ENCODE measurements around the gene CHST11.

CHST11 gene

DNA sequence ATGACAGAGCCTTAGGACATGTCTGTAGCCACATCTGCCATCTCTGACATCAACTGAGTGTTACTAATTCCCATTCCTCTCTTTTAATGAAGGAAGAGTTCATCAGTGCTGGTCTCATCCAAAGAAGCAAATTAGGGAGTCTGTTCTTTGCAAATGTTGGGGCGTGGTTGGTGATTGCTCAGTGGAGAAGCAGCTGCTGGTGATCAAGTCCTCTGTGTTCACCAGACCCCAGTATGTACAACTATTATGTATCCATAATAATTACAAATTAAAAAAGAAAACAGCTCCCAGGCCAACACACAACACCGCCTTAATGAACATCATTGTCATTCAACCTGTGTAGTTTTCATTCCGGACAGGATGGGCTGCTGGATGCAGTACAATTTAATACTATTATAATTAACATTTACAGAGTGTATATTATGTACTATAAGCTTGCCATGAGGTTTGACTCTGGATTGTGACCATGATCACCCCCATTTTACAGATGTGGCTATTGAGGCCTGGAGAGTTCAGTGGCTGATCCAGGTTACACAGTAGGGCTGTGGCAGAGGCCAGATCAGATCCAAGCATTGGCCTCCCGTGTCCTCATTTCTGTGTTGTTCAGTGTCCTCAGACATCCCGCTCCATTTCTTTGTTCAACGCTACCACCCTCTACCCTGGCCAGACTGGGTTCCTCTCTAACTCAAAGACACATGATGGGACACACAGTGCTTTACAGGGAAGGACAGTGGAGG is 179.0 kb downstream of the CHST11 start:
- no peak for DNase-seq

GRCh38 chr12:104636496-104636895 is 179.7 kb downstream of the CHST11 start:
- no peak for DNase-seq

- no peak for DNase-seq
These were observed 180.9 kb downstream of the CHST11 start for GRCh38 chr12:104637604-104638003.

DNA sequence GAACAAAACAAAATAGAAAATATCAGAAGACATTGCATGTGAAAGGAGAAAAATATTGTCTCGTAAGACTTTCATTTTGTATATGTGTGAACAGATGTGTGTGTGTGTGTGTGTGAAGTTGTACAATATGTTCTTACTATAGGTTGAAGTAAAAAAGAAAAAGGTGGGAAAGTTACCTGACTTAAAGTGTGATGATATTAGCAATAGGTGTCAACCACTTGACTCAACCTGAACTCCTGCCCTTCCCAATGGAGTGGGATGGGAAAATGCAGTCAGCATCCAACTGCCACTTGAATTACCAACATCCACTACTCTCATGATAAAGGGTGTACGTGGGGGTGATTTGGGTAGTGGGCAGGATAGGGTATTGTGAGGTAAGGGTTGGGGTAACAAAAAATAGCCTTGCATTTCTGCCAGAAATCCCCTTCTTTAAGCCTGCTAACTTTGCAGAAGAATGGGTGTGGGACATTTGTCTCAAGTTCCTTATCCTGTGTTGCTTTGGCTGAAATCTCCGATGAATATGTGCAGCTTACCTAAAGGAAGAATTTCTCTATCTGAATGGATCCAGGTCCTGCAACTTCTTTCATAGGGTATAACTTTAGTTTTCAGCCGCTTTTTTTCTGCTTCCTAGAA is 181.6 kb downstream of the CHST11 start:
- no peak for DNase-seq

- DNase-seq = no peak
These were observed 182.1 kb downstream of the CHST11 start for GRCh38 chr12:104638851-104639240.

DNA sequence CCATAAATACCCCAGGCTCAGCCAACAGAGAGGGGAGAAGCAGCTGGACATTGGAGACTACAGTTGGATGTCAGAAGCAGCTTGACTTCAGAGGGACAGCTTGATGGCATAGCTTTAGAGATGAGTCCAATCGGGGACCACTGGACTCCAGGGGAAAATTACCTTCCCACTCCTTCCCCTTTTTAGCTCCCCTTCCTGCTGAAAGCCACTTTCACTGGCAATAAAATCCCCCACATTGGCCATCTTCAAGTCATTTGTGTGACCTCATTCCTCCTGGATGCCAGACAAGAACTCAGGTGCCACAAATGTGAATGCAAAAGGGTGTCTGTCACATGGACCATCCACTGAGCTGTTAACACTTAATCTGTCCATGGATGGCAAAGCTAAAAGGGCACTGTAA is 184.2 kb downstream of the CHST11 start:
- no peak for DNase-seq

GRCh38 chr12:104641862-104642261 is 185.1 kb downstream of the CHST11 start:
- DNase-seq = no peak

DNA sequence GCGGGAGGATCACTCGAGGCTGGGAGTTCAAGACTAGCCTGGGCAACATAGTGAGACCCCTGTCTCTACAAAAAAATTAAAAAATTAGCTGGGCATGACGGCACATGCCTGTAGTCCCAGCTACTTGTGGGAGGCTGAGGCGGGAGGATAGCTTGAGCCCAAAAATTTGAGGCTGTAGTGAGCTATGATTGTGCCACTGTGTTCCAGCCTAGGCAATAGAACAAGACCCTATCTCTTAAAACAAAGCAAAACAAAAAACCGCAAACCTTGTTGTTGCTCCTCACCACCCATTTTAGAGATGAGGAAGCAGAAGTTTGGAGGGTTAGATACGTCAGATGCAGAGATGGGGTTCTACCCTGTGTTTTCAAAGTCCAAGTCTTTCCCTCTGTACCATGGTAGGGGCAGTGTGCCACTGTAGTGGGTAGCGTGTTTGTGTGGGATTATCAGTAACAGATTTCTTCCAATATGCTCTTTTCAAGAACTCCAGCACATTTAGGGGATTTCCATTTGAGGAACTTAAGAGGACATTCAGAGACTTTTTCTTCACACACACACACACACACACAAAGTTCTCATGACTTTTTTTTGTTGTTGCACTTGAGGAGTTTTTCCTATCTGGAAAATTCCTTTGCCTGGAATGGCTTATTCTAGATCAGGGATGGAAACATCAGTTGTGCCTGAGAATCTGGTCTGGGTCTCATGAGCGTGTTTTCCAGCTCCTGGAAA is 186.5 kb downstream of the CHST11 start:
- no peak for DNase-seq

DNA sequence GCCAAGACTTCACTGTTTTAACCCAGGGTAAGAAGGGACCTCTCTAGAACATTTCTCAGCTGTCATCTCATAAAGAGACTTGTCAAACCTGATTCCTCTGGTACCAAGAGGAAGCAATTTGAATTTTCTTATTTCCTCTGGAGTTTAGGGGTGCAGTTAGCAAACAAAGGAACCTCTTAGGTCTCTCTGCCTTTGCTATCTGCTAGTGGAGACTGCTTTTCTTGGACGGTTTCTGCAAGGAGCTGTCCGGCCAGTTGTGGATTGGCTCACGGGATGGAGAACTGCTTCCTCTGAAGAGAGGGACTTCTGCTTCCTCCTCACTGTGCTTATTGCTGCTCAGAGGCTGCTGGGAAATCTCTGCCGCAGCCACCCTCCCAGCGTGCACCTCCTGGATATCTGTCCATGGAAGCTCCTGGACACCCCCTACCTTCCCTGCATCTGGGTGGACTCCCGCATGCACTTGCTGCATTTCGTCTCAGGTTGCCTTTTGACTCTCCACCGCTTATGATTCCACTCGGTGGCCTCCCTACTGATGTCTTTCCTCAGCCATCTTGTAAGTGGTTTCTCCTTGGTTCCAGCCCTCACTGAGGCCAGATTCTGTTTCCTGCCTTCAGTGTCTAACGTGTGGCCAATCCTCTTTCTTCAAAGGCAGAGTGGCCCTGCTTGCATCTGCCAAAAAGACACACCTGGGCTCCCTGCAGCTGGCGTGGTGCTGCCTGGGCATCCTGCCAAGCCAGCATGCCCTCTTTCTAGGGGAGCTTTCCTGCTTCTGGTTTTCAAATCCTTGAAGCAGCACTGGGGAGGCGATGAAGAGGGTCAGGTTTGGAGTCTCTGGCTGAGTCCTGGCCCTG is 187.3 kb downstream of the CHST11 start:
- peak; percentile 83 to 89 for DNase-seq

GRCh38 chr12:104648756-104649155 is 192.0 kb downstream of the CHST11 start:
- DNase-seq = no peak

GRCh38 chr12:104649217-104649824 is 192.6 kb downstream of the CHST11 start:
- DNase-seq = no peak

DNA sequence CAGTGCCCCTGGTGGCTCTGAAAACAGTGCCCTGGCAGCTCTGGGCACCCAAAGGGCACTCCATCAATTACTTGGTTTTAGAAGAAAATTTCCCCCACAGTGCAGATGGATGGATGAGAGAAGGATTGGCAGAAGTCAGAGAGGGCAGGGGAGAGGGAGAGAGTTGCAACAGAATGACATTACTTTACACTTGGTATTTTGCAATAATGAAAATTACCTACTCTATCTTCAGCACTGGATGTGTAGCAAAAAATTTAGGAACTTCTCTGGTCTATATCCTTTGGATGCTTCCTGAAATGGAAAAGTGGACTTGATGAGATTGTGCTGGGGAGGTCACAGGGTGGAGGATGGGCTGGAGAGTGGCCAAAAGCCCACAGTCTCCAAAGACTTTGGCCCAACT is 193.2 kb downstream of the CHST11 start:
- DNase-seq = no peak

GRCh38 chr12:104650541-104650940 is 193.8 kb downstream of the CHST11 start:
- no peak for DNase-seq

- DNase-seq = no peak
These were observed 195.1 kb downstream of the CHST11 start for GRCh38 chr12:104651811-104652210.

- DNase-seq = no peak
These were observed 195.6 kb downstream of the CHST11 start for GRCh38 chr12:104652358-104652757.

DNA sequence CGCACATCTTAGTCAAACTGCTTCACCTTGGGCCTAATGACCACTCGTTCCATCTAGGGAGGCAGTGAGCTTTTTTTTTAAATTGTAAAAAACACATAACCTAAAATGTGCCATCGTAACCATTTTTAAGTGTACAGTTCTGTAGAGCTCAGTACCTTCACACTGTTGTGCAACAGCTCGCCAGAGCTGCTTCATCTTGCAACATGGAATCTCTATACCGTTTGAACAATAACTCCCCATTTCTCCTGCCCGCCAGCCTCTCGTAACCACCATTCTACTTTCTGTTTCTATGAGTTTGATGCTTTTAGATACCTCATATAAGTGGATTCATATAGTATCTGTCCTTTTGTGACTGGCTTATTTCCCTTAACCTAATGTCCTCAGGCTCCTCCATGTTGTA is 196.2 kb downstream of the CHST11 start:
- DNase-seq = no peak

- no peak for DNase-seq
These were observed 197.2 kb downstream of the CHST11 start for GRCh38 chr12:104653730-104654664.

- no peak for DNase-seq
These were observed 198.2 kb downstream of the CHST11 start for GRCh38 chr12:104654665-104655609.

- DNase-seq = no peak
These were observed 199.6 kb downstream of the CHST11 start for GRCh38 chr12:104656383-104656782.

GRCh38 chr12:104656921-104657320 is 200.2 kb downstream of the CHST11 start:
- no peak for DNase-seq

Measured in SHP77 (cell line).